SK-N-SH treated with all-trans-retinoic acid at 6 μM for 48 hours (cell line): ENCODE results near the gene STK39.

Experiments used
- ATAC-seq: fragments of 200-7000 bp; cut with Tn5 transposase; 3 replicates; pipeline ENCODE4 v1.9.1; 2020; ENCODE audit warnings: mild to moderate bottlenecking, moderate library complexity
- ARNTL ChIP-seq: fragments of 450-650 bp; formaldehyde crosslinking; IDR thresholded peaks from 2 replicates; pipeline ENCODE4 v1.5.0; 2020; ENCODE audit warnings: low read depth, mild to moderate bottlenecking, moderate library complexity, borderline replicate concordance
- BACH2 ChIP-seq: fragments of 250-450 bp; sonication (Bioruptor Pico); IDR thresholded peaks from 2 replicates; pipeline ENCODE4 v1.9.0; 2021; ENCODE audit warnings: mild to moderate bottlenecking, borderline replicate concordance
- CSDC2 ChIP-seq: fragments of 250-450 bp; sonication (Bioruptor Pico); IDR thresholded peaks from 2 replicates; pipeline ENCODE4 v1.5.0; 2020; ENCODE audit warnings: mild to moderate bottlenecking, moderate library complexity
- CSRNP3 ChIP-seq: fragments of 250-450 bp; sonication (Bioruptor Pico); IDR thresholded peaks from 2 replicates; pipeline ENCODE4 v1.5.1; 2021; ENCODE audit warnings: mild to moderate bottlenecking, moderate library complexity
- ESRRG ChIP-seq: fragments of 250-450 bp; sonication (Bioruptor Pico); IDR thresholded peaks from 2 replicates; pipeline ENCODE4 v1.6.1; 2021; ENCODE audit warnings: mild to moderate bottlenecking
- ISL1 ChIP-seq: fragments of 250-450 bp; sonication (Bioruptor Pico); IDR thresholded peaks from 2 replicates; pipeline ENCODE4 v2.1.2; 2022; ENCODE audit warnings: mild to moderate bottlenecking, moderate library complexity
- OSR1 ChIP-seq: fragments of 250-450 bp; sonication (Bioruptor Pico); IDR thresholded peaks from 2 replicates; pipeline ENCODE4 v1.8.0; 2022; ENCODE audit warnings: moderate library complexity, mild to moderate bottlenecking, inconsistent platforms
- PATZ1 ChIP-seq: fragments of 250-450 bp; sonication (Bioruptor Pico); IDR thresholded peaks from 2 replicates; pipeline ENCODE4 v1.8.0; 2020; ENCODE audit warnings: mild to moderate bottlenecking, moderate library complexity, borderline replicate concordance
- PPARA ChIP-seq: fragments of 250-450 bp; sonication (Bioruptor Pico); IDR thresholded peaks from 2 replicates; pipeline ENCODE4 v1.5.0; 2020; ENCODE audit warnings: mild to moderate bottlenecking, borderline replicate concordance
- RARB ChIP-seq: fragments of 250-450 bp; sonication (Bioruptor Pico); IDR thresholded peaks from 2 replicates; pipeline ENCODE4 v1.8.0; 2021; ENCODE audit warnings: mild to moderate bottlenecking, moderate library complexity
- SNAI2 ChIP-seq: fragments of 250-450 bp; sonication (Bioruptor Pico); IDR thresholded peaks from 2 replicates; pipeline ENCODE4 v1.5.0; 2020; ENCODE audit warnings: mild to moderate bottlenecking, moderate library complexity
- TCF4 ChIP-seq: fragments of 250-450 bp; sonication (Bioruptor Pico); IDR thresholded peaks from 2 replicates; pipeline ENCODE4 v1.8.0; 2021; ENCODE audit warnings: mild to moderate bottlenecking, moderate library complexity, borderline replicate concordance
- TOX ChIP-seq: fragments of 250-450 bp; sonication (Bioruptor Pico); IDR thresholded peaks from 2 replicates; pipeline ENCODE4 v1.8.0; 2021; ENCODE audit warnings: mild to moderate bottlenecking, moderate library complexity, borderline replicate concordance
- TSHZ2 ChIP-seq: fragments of 250-450 bp; sonication (Bioruptor Pico); IDR thresholded peaks from 2 replicates; pipeline ENCODE4 v1.5.0; 2020; ENCODE audit warnings: mild to moderate bottlenecking, moderate library complexity
- ZC3H10 ChIP-seq: fragments of 250-450 bp; sonication (Bioruptor Pico); IDR thresholded peaks from 2 replicates; pipeline ENCODE4 v1.5.1; 2021; ENCODE audit warnings: mild to moderate bottlenecking, moderate library complexity
- ZFP3 ChIP-seq: fragments of 250-450 bp; sonication (Bioruptor Pico); IDR thresholded peaks from 2 replicates; pipeline ENCODE4 v1.5.0; 2020; ENCODE audit warnings: mild to moderate bottlenecking, moderate library complexity
- ZFP30 ChIP-seq: fragments of 450-650 bp; formaldehyde crosslinking; IDR thresholded peaks from 2 replicates; pipeline ENCODE4 v1.5.0; 2022; ENCODE audit warnings: mild to moderate bottlenecking, moderate library complexity
- ZNF565 ChIP-seq: fragments of 450-650 bp; formaldehyde crosslinking; conservative IDR thresholded peaks from 2 replicates; pipeline ENCODE4 v1.5.0; 2020; ENCODE audit warnings: low read depth, mild to moderate bottlenecking, moderate library complexity
- ZNF70 ChIP-seq: fragments of 450-650 bp; formaldehyde crosslinking; IDR thresholded peaks from 2 replicates; pipeline ENCODE4 v1.5.0; 2020; ENCODE audit warnings: mild to moderate bottlenecking, moderate library complexity
- ZNF8 ChIP-seq: fragments of 450-650 bp; formaldehyde crosslinking; IDR thresholded peaks from 2 replicates; pipeline ENCODE4 v1.5.0; 2020; ENCODE audit warnings: mild to moderate bottlenecking, moderate library complexity
- TF ChIP-seq, protein P1 (sequence below): fragments of 250-450 bp; sonication (Bioruptor Pico); IDR thresholded peaks from 2 replicates; pipeline ENCODE4 v1.5.1; 2020; ENCODE audit warnings: low read depth, mild to moderate bottlenecking, moderate library complexity
- TF ChIP-seq, protein P2 (sequence below): fragments of 250-450 bp; sonication (Bioruptor Pico); IDR thresholded peaks from 2 replicates; pipeline ENCODE4 v1.8.0; 2021; ENCODE audit warnings: low read depth, mild to moderate bottlenecking, moderate library complexity, borderline replicate concordance

STK39 gene

GRCh38 chr2:168052773-168053172 is 194.6 kb downstream of the STK39 start (continued):
- TF ChIP-seq CSRNP3 = no peak
- TF ChIP-seq, all 23 proteins: peak for 0

GRCh38 chr2:168050377-168050776 is 197.0 kb downstream of the STK39 start:
- ATAC-seq = no peak
- TF ChIP-seq, protein P1, sequence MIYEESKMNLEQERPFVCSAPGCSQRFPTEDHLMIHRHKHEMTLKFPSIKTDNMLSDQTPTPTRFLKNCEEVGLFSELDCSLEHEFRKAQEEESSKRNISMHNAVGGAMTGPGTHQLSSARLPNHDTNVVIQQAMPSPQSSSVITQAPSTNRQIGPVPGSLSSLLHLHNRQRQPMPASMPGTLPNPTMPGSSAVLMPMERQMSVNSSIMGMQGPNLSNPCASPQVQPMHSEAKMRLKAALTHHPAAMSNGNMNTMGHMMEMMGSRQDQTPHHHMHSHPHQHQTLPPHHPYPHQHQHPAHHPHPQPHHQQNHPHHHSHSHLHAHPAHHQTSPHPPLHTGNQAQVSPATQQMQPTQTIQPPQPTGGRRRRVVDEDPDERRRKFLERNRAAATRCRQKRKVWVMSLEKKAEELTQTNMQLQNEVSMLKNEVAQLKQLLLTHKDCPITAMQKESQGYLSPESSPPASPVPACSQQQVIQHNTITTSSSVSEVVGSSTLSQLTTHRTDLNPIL = no peak
- TF ChIP-seq ZNF70 (CRISPR knock-in tag) (no peak), ESRRG (CRISPR knock-in tag) (no peak), ZFP30 (no peak), BACH2 (CRISPR knock-in tag) (no peak), ZC3H10 (CRISPR knock-in tag) (no peak), PATZ1 (no peak), ARNTL (no peak), CSRNP3 (no peak), RARB (CRISPR knock-in tag) (no peak), TSHZ2 (no peak), ZNF565 (CRISPR knock-in tag) (no peak), TOX (CRISPR knock-in tag) (no peak), CSDC2 (CRISPR knock-in tag) (no peak), PPARA (CRISPR knock-in tag) (no peak), ZNF8 (CRISPR knock-in tag) (no peak), ZFP3 (CRISPR knock-in tag) (no peak), ISL1 (no peak)
- TF ChIP-seq, protein P2, sequence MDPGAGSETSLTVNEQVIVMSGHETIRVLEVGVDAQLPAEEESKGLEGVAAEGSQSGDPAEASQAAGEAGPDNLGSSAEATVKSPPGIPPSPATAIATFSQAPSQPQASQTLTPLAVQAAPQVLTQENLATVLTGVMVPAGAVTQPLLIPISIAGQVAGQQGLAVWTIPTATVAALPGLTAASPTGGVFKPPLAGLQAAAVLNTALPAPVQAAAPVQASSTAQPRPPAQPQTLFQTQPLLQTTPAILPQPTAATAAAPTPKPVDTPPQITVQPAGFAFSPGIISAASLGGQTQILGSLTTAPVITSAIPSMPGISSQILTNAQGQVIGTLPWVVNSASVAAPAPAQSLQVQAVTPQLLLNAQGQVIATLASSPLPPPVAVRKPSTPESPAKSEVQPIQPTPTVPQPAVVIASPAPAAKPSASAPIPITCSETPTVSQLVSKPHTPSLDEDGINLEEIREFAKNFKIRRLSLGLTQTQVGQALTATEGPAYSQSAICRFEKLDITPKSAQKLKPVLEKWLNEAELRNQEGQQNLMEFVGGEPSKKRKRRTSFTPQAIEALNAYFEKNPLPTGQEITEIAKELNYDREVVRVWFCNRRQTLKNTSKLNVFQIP (CRISPR knock-in tag) = no peak

GRCh38 chr2:168049609-168050008 is 197.8 kb downstream of the STK39 start:
- TF ChIP-seq ZC3H10 (CRISPR knock-in tag) (no peak), ZNF8 (CRISPR knock-in tag) (no peak), TCF4 (no peak), SNAI2 (CRISPR knock-in tag) (no peak), ZNF70 (CRISPR knock-in tag) (no peak), CSDC2 (CRISPR knock-in tag) (no peak), ZFP30 (no peak), PPARA (CRISPR knock-in tag) (no peak), TOX (CRISPR knock-in tag) (no peak), ARNTL (no peak), ZFP3 (CRISPR knock-in tag) (no peak), ZNF565 (CRISPR knock-in tag) (no peak), OSR1 (no peak)
- TF ChIP-seq, protein P2 (CRISPR knock-in tag) = no peak
- TF ChIP-seq, protein P1 = no peak
- ATAC-seq = no peak
